NCI-H1417 (cell line): Measurements from ENCODE around the gene ING3.

Experiments used
- DNase-seq, 3 experiments: peaks; one replicate each; lab custom pipeline; 2025; lab: John Stamatoyannopoulos, UW

ING3 gene, protein sequence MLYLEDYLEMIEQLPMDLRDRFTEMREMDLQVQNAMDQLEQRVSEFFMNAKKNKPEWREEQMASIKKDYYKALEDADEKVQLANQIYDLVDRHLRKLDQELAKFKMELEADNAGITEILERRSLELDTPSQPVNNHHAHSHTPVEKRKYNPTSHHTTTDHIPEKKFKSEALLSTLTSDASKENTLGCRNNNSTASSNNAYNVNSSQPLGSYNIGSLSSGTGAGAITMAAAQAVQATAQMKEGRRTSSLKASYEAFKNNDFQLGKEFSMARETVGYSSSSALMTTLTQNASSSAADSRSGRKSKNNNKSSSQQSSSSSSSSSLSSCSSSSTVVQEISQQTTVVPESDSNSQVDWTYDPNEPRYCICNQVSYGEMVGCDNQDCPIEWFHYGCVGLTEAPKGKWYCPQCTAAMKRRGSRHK

DNA sequence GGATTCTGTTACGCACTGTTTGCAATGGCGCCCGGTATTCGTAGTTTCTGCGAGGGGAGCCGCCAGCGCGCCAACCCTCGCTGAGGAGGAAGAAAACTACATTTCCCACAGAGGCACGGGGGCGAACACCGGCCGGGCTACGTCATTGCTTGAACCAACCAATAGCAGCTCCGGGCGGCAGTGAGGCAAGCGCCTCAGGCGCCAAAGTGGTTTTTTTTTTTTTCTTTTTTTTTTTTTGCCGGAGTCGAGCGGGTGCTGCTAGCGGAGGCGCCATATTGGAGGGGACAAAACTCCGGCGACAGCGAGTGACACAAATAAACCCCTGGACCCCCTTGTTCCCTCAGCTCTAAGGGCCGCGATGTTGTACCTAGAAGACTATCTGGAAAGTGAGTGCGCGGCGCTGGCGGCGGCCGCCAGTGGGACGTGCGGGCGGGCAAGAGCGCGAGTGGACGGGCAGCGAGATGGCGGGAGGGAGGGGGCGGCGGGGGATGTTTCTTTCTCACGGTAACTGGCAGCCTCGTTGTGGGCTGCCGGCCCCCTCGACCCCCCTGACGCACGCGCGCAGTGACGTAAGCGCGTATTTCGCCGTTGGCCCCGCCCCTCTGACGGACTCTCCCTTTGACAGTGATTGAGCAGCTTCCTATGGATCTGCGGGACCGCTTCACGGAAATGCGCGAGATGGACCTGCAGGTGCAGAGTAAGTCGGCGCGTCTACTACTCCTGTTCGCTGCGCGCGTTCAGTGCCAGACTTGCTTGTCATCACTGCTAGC is at the start of gene ING3:
Gene ING3 (plus strand): TSS at position 239 of the 770 bp plus-strand sequence. CDS start 120 bp downstream, at position 359.
- peak; percentile 99 to 100 (median 99) for DNase-seq

DNA sequence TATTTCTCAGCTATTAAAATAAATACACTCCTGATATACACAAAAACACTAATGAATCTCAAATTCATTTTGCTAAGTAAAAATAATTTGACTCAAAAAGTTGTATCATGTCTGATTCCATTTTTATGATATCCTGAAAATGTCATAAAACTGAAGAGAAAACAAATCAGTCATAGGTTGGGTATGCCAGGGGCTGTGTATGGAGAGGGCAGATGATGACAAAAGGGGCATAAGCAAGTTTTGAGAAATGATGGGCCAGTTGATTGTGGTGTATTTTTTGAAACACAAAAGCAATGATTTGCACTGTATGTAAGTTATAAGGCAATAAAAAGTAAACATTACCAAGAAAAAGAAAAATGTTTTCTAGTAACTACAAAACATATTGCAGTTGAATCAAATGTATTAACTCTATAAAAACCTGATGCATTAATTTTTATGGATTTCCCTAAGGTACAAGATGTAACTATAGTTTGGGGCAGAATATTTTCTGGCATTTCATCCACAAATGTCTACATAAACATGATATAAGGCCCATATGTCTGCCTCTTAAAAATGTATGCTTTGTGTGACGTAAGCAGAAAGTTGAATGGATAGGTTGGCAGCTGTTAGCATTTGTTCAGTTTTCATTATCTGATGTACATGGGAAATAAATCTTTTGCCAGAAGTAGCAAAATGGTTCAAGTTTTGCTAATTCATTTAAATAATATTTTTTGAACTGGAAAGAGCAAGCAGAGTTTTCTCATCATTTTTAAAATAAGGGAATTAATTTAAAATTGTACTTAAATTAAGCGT is 35.1 kb upstream of the ING3 start:
- no peak for DNase-seq

DNA sequence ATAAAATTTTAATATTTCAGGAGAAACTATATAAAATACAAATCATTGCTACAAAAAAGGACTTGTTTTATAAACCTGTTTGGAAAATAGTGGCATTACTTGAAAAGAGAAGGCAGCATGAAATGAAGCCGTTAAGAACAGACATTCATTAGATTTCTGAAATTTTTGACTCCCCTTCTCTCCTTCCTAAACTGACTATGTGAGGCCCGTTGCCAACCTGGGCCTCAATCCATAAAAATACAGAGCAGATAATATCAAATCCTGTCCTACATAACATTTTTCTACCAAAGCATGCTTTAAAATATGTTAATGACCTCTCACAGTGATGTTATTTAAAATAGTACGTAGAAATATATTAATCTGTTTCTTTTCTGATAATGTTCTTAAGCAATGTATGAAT is 34.5 kb upstream of the ING3 start:
- DNase-seq = no peak

DNA sequence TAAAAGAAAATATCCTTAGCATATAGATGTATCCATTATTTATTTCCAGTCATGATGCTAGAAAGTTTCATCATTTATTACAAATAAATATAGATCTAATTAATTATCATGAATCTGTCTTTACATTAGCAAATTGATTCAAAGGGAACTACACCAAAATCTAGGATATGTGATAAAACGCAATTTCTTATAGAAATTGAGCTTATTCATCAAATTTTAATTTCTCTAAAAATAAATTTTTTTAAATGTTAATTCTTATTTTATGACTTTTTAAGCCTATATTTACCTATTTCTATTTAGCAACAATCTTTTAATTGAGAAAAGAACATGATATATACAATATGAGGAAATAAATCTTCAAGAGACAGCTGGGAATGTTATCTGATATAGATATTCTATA is 34.0 kb upstream of the ING3 start:
- DNase-seq = no peak

DNA sequence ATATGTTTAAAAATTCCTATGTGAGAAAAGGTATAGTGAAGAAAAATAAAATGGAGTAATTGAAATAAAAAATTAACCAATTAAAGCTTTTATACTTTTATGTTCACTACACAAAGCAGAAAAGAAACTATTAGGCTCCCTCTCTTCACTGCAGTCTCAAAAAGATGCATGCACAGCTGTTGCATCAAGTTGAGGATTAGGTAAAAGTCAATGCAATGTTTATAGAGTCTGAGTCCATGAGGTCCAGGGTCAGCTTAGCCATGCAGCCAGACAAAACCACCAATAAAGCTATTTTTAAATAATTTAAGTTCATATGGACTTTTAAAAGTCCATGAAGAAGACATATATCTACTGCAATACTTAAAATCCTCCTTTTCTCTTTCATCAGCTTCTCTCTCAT is 31.1 kb upstream of the ING3 start:
- no peak for DNase-seq

DNA sequence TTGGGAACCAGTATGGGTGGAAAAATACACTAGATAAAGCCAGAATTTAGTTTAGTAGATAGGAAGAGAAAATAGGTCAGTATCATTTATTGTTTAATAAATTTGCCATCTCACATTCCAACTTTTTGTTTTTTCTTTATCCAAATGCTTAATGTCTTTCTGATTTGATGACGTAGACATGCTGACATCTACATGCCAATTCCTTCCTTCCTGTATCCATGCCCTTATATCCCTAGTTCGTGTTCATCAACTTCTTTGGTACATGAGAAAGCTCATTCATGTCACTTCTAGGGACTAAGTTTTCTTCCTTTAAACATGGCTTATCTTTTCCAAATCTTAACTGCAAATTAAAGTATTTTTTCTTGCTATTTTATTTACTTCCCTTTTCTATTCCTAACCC is 30.5 kb upstream of the ING3 start:
- DNase-seq = no peak

DNA sequence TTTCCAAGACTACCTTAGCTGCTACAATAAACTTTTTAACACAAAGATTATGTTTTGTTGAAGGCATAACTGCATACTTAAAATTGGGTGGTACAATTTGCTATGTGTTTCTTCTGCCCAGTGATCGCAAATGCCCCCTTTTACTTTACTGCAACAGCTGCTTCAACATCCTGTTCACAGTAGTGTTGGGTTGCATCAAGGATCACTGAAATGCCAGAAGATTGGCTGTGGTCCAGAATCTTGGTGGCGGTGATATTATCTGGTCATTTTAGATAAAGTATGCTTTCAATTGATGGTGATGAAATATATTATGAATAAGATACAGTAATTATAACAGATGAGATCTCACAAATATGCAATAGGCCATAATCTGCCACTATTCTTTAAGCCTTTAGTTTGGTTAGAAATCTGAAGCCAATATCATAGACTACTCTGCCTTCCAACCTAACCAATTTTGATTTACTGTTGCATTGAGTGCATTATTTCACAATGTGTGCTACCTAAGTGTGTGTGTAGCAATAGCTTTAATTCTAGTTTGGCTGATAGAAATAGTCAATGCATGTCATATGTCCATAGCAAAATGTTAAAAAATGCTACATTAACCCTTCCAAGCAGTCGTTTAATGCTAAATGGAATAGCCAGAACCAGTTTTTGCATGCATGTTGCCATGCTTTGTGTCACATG is 29.8 kb upstream of the ING3 start:
- peak in 1 of 3 experiments; percentile 13 for DNase-seq

DNA sequence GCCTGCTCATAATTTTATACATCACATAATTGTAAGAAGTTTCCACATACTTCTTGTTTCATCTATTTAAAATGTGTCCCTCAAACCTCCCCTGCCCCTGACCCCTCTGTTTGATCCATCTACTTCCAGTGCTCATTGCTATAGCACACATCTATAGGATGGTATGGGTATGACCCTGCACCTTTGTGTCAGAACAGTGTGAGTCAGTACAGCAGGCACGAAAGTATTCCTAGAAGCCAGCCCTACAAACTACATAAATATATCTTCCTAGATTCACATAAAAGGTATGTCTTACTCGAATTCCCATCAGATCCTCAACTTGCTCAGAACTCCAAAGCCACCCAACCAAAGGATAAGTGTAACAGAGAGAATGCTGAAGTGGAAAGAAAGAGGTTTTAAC is 25.7 kb upstream of the ING3 start:
- DNase-seq = no peak

DNA sequence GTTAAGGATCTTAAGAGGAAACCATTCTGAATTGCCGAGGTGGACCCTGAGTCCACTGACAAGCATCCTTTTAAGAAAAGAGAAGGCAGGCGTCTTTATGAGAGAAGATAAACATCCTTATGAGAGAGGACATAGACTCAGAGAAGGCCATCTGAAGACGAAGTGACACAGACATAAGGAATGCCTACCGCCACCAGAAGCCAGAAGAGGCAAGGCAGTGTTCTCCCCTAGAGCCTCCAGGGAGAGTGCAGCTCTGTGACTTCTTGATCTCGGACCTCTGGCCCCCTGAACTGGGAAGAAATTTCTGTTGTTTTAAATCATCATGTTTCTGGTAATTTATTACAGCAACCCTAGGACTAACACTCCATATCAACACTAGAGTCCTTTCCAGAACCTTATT is 25.2 kb upstream of the ING3 start:
- no peak for DNase-seq

DNA sequence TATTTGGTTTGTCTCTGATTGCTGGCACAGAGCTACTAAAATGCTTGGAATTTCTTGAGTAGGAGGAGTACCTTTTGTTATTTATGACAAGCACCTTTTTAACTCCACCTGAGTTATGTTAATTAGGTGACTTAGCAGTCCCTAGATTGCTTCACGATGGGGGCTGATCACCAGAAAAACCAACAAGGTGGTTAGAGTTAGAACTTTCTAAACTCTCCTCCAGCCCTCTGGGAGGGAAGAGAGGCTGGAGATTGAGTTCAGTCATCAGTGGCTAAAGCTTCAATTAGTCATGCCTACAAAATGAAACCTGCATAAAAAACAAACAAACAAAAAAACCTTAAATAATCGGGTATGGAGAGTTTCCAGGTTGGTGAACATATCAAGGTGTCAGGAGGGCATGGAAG is 23.6 kb upstream of the ING3 start:
- no peak for DNase-seq

DNA sequence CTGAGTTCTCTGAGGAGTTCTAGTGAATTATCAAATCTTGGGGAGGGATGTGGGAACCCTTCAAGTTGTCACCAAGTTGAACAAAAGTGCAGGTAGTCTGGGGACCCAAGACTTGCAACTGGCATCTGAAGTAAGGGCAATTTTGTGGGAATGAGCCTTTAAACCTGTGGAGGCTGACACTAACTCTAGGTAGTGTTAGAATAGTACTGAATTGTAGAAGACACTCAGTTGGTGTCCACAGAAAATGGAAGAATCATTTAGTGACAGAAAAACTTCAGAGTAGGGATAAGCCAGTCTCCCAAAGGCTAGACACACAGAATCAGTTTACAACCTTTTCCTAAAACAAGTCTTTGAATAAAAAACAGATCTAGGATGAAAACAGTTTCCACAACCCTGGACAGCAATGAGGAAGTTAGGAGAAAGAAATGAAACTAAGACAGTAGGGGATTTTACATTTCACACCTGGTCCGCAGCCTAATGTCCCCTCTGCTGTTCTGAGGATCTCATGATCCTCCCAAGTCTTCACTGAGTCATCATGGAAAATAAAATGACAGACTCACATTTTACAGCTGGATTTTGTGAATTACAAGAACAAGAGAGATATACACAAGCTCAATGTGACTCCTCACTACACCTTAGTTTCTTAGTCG is 23.0 kb upstream of the ING3 start:
- no peak for DNase-seq

DNA sequence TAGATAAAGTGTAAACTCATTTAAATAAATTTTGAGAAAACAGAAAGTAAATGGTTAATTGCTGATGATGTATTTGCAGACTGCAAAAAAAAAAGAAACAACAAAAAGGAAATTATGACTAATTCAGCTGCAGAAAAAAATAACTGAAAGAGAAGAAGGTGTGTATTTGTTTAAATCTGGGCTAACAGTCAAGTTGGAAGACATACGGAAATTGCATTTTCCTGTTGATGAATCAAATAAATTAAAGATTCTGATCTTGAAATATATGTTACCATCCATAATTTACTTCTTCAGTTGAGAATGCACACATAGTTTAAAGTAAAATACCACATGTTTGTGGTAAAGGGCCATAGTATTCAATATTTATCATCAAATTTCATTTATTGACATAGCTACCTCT is 19.3 kb upstream of the ING3 start:
- DNase-seq = no peak

DNA sequence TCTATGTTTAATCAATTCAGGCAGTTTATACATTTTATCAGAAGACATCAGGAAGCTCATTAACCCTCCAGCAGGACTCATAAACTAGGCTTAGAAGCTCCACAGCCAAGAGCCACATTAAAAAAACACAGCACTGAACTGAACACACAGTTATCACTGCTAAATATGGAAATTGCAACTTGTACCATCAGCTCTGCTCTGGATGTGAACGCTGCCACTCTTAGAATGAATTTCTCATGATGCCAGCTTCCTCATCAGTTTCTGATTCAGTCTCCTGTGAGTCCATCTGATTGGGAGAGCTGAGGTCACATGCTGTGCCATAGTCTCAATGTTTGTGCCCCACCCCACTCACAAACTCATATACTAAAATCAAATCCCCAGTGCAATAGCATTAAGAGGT is 17.1 kb upstream of the ING3 start:
- DNase-seq = no peak

DNA sequence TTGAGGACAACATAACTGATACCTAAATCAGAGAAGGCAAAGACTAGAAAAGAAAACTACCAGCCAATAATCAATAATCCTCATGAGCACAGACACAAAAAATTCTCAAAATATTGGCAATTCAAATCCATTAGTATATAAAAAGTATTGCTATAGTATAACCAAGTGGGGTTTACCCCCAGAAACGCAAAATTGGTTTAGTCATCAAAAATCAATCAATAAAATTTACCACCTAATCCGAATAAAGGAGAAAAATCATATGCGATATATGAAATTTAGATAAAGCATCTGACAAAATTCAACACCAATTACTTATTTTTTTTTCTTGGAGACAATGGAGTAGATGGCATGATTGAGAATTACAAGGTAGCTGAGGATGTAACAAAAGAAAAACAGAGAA is 11.2 kb upstream of the ING3 start:
- no peak for DNase-seq

DNA sequence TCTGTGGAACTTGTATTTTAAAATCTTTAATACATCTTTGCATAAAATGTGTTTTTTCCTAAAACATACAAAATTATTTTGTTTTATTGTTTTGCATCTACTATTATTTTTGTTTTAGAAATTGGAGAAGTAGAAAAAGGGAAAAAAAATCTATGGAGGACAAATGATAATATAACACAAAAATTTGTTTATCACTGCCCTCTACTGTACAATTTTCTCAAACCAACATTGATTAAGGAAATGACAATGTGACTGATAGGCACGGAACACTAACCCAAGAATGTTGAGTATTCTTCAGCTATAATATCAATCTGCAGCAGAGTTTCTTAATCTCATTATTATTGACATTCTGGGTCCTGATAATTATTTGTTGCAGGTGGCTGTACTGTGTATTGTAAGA is 9.5 kb upstream of the ING3 start:
- peak in 2 of 3 experiments; percentile 6 to 53 for DNase-seq

DNA sequence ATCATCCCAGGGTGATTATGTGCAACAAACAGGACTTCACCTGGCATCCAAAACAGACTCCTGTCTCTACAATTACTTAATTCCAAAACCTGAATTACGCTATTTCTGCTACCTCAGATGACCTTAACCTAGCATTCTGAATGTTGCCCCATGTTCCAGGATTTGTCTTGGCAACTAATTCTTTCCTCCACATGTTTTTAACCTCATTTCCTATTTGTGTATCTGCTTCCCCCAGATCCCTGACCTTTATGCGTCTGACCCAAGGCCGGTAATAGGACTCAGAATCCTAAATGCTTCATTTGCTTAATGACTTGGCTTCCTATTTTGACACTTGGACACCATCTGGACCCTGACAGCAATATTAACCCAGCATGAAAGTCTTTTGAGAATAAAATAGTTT is 8.7 kb upstream of the ING3 start:
- no peak for DNase-seq

DNA sequence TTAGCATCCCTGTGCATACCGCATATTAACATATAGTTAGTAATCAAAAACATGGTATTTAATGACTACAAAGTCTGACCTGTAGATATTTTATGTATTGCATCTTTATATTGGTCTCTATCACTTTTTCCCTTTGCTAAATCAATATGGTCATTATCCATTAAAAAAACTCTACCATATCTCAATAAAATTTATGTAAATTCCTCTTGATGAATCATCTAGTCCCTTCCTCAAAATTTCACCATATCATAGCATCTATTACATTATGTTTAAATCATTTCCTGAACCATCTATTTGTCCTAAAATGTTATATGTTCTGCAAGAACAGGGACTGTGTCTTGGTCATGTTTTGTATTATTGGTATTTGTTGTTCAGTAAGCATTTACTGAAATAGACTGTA is 7.7 kb upstream of the ING3 start:
- DNase-seq = no peak

DNA sequence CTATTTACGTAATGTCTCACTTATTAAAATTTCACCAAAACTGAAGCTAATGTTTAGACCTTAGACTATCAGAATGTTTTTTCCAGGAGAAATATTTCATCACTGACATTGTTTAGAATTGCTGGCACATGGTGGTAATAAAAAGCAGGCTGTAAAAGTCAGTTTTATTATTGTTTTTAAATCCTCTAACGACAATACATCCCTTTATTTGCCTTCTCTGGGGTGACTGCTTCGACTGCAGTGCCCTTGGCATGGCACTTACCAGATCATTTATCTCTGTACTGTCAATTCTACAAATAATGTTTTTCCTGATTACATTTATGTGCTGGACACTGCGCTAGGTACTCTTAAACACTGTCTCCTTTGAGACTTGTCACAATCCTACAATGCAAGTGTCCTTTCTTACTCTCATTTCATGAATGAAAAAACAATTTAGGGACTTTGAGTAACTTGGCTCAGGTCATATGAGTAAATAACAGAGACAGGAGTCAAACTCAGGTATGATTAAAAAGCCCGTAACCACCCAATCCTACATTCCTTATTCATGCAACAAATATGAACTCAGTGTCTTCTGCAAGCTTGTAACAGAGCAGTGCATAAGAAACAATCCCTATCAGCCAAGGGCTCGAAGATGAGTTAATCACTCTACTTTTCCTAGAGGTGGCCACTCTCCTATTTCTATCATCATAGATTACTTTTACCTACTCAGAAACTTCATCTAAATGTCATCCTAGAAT is 5.6 kb upstream of the ING3 start:
- DNase-seq = peak in 2 of 3 experiments; percentile 30 to 65

DNA sequence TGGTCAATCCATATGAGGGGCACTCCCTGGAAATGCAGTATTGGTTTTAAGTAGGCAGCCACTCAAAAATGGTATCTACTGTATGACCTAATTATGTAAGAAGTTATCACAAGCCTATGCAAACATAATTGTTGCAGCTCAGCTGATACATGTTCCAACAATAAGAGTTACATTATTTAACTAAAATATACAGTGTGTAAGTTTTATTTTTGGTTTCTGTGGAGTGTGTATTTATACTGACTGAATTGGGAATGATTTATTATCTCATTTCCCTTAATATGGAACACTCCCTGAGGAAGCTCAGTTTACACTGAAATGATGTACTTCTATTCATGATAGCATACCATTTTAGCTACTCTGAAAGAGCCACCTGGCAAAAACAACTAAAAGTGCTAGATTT is 2.6 kb upstream of the ING3 start:
- DNase-seq = peak in 1 of 3 experiments; percentile 32

DNA sequence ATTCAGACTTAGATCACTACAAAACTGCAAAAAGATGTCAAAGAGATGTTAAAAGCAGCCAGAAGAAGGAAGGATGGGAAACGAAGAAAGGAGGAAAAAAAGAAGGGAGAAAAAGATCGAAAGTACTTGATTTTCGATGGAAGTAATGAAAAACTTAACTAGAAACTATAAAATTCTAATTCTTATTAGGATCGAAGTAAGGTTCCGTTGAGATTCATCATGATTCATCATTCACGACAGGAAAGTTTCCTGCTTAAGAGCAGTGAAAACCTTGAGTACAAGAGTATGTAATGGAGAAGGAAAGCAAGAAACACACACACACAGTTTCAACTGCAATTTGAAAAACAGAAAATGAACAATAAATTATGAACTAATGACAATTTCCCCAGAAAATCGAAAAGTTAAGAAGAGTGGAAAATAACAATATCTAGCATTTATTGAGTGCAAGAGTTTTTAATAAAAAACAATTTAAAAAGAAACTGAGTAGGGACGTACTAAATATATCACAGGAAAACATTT is 1.1 kb upstream of the ING3 start:
- peak in 1 of 3 experiments; percentile 77 for DNase-seq
